ENCODE data around the gene COPG2.
"Not testable (repeated sequence)": the region's sequence is repeated elsewhere in the genome, so short reads cannot be mapped to it uniquely, and the experiment has no call there.

Gene COPG2, protein sequence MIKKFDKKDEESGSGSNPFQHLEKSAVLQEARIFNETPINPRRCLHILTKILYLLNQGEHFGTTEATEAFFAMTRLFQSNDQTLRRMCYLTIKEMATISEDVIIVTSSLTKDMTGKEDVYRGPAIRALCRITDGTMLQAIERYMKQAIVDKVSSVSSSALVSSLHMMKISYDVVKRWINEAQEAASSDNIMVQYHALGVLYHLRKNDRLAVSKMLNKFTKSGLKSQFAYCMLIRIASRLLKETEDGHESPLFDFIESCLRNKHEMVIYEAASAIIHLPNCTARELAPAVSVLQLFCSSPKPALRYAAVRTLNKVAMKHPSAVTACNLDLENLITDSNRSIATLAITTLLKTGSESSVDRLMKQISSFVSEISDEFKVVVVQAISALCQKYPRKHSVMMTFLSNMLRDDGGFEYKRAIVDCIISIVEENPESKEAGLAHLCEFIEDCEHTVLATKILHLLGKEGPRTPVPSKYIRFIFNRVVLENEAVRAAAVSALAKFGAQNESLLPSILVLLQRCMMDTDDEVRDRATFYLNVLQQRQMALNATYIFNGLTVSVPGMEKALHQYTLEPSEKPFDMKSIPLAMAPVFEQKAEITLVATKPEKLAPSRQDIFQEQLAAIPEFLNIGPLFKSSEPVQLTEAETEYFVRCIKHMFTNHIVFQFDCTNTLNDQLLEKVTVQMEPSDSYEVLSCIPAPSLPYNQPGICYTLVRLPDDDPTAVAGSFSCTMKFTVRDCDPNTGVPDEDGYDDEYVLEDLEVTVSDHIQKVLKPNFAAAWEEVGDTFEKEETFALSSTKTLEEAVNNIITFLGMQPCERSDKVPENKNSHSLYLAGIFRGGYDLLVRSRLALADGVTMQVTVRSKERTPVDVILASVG

GRCh38 chr7:130668258-130669084, at the start of gene COPG2:
Gene COPG2, minus strand, starts transcription at chr7:130668748. Its CDS starts 80 bp downstream, at chr7:130668668.
- DNase-seq = peak; percentile 83

DNA sequence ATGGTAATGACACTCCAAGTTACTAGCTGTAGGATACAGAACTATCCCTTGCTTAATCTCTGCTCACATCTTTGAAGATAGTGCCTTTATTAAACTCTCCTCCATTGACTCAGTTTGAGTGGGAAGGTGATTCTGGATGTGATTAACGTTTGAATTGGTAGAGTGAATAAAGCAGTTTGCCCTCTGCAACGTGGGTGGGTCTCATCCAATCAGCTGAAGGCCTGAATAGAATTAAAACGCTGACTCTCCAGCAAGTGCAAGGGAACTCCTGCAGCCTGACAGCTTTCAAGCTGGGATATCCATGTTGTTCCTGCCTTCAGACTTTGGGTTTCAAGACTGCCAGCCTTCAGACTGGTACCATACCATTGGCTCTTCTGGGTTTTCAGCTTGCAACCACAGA, 43.9 kb upstream of the COPG2 start:
- no peak for DNase-seq

DNA sequence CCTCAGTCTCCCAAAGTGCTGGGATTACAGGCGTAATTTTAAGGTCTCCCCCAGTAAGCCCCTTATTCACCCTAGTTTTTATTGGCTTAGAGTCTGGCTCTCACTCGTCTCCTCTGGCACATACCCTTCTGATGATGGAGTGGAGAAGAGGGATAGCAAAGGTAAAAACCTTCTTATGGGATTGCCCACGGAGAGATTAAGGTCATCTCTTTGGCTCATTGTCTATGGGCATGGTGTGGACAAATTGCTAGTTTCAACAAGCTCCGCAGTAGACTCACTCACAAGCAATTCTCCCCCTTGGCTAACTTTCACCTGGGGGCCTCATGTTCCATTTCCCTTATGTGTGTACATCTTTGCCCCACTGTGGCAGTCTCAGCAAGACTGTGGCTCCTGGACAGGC, 40.2 kb upstream of the COPG2 start:
- no peak for DNase-seq

GRCh38 chr7:130708001-130708400, 39.5 kb upstream of the COPG2 start:
- no peak for DNase-seq

DNA sequence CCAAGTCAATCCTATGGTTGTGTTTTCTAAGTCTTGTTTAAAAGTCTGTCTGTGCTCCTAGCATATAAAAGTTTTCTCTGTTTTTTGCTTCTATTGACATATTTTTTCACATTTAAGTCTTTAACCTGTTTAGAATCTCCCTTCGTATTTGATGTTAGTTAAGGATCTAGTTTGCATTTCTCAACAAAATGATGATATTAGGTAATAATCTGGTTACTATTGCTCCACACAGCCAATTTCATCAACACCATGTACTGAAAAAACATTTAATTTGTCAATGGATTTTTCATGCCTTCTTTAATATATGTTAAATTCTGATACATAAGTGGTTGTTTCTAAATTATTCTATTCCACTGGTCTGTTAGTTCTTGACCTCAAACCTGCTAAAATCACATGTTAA, 35.3 kb upstream of the COPG2 start:
- DNase-seq = no peak

DNA sequence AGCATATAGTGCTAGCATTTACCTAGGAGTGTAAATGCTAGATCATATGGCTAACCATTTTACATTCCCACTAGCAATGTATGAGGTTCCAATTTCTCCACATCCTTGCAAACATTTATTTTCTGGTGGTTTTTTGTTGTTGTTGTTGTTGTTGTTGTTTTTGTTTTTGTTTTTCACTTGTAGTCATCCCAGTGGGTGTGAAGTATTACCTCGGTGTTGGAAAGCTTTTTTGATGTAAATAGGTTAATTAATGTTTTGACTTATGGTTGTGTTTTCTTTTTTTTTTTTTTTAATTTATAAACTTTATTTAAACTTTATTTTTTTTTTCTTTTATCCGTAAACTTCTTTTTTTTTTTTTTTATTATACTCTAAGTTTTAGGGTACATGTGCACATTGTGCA, 33.1 kb upstream of the COPG2 start:
- no peak for DNase-seq

DNA sequence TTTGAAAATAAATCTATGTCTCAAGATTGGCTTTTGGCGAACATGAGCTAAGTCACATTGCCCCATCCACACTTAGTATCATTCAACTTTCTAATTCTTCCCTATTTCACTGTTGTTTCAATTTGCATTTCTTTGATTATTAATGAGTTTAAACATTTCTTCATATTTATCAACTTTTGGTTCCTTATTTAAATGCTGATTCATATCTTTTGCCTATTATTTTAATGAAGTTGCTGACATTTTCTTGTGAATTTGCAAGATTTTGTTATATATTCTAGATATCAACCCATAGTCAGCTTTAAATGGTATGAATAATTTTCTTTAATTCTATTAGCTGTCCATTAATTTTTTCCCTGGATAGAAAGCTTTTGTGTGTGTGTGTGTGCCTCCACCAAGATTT, 32.2 kb upstream of the COPG2 start:
- DNase-seq = no peak

DNA sequence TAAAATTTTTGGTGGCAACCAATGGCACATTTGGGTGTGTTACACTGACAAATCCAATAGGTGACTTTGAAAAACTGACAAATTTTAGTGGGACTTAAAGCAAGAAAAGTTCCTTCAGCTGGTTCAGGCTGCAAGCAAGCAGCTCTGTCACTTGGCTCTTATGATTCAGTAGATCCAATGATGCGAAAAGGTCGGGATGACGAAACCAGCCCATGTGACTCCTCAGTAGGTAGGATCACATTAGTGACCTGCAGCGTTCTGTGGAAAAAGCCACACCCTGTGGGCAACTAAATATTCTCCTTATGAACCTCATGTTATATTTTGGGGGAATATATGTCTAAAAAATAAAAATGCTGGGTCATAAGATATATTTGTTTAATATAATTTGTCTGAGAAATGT, 31.1 kb upstream of the COPG2 start:
- no peak for DNase-seq

DNA sequence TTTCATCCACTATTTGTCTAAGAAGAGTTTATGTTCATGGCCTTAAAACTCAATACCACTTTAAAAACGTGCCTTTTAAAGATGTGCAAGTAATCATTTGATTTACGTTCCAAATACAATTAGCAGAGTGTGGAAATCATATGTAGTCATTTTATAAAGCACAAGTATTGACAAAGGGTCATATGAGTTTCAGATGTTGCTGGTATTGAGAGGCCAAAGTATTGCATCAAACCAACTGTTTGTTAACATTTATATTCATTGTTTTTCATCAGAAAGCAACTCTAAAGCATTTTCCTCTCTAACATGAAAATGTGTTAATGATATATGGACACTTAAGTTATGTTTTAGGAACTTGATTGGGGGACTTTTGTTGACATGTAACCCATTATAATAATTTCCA, 29.3 kb upstream of the COPG2 start:
- no peak for DNase-seq

- DNase-seq = peak; percentile 31
Observed at GRCh38 chr7:130695840-130696239, 27.3 kb upstream of the COPG2 start.

GRCh38 chr7:130692396-130692795, 23.8 kb upstream of the COPG2 start:
- not testable (repeated sequence) for DNase-seq

DNA sequence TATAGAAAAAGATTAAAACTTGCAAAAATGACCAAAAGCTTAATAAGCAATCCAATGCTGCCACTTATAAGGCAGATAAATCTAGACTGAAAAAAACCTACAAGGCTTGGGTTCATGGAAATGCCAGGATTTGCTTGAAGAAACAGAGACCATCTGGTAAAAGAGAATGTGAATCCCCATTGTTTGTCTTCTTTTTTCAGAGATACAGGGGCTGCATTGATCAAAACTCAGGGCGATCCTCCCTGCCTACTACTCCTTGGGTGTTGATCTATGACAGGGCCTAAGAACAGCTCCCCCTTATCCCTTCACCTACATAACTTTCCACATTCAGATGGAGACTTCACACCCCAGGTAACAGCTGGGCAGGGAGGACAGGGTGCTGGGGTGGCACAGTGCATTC, 21.1 kb upstream of the COPG2 start:
- no peak for DNase-seq

DNA sequence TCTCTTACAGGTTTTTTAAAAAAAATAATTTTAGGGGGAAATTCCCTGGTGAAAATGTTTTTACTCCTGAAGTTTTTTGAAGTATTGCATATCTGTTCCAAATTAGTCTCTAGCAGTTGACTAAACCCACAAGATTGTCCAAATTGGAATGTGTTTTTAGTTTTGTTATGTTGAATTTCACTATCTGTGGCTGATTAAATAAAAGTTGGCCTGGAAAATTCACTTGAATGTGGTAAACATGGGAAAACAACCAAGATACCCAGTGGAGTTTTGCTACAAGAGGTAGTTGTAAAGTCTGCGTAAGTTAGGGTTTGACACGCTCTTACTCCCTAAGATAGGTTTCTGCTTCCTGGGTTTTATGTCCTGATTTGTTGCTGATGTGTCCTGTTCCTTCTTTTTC, 14.5 kb upstream of the COPG2 start:
- no peak for DNase-seq

DNA sequence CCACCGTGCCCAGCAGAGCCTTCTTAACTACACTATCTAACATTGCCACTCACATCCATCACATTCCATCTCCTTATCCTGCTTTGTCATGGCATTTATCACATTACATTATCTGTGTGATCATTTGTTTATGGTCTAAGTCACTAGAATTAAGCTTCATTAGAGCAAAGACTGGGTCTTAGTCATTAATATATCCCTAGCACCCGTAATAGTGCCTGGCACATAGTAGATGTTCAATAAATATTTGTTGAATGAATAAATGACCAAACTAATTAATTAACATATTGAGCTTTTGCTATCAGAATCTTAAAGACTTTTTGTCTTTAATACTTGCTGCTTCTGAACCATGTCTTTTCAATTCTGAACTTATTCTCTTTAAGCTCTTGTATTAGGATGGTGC, 5.9 kb upstream of the COPG2 start:
- no peak for DNase-seq

DNA sequence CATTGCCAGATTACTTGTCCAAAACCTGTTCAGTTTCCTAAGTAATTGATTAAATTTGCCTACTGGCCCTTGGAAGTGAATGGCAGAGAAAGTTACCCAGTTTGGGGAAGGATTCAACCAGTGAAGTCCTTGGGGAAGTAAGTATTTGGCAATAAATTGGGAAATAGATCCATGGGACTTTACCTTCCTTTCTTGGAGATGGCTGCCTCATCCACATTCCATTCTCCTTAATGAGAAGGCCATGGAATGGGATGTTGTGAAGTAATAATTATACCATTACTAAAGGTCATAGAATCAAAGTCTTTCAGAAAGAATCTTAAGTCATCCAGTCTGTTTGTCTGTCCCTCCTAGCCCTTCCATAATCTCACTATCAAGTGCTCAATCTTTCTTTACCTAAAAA, 4.5 kb upstream of the COPG2 start:
- DNase-seq = no peak

- no peak for DNase-seq
Observed at GRCh38 chr7:130672146-130672545, 3.6 kb upstream of the COPG2 start.

DNA sequence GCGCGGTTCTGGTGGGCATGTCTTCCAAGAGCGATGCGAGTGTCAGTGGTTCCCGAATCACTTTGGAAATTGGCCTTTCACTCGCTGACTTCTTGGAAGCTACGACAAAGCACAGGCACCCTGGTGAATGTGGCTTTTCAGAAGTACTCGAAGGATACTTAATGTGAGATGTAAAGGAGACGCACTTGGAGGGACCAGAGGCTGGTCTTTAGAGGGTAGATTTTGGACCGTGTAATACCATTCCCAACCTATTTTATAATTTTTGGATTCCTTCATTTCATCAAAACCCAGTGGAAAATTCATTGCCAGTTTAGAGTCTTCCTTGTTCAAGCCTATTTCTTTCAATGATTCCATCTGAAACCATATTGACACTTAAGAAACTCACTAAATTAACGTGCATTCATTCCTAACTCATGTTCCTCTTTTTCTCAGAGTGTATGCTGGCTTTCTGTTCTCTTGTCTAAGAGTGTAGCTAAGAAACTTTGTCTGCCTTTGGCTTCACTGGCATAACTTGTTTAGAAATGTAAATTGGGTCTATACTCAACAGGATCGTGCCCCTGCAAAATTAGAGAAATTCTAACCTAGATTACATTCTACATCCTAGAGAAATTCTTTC, 645 bp upstream of the COPG2 start:
- DNase-seq = no peak

DNA sequence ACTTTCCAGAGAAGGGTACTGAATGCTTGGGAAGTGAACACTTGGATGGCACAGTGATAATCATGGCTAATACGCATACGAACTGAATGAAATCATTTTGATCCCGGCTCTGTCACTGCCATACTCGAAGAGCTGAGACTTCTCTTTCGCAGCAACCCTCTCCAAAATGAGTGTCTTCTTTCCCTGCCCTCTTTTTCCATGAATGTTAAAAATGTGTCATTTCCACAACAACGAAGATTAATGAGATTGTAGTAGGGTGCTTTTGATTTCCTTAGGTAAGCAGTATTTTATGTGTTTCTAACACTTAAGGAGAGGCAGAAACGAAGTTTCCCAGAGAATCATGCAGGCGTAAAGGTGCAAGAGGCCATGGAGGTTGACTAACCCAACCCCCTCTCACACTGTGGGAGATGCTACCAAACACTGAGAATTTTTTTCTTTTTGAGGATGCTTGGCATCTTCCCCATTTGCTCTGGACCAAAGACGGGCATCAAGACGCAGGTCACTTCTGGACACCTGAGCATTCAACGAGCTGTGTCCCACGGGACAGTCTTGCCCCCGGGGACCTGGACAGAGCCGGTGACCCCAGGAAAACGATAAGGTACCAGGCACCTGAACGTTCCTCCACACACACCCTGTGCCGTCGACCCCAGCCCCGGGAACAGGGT, 823 bp downstream of the COPG2 start:
- peak; percentile 2 for DNase-seq

- DNase-seq = no peak
Observed at GRCh38 chr7:130662426-130662825, 6.1 kb downstream of the COPG2 start.

- DNase-seq = no peak
Observed at GRCh38 chr7:130655286-130655685, 13.3 kb downstream of the COPG2 start.

GRCh38 chr7:130654850-130655249, 13.7 kb downstream of the COPG2 start:
- no peak for DNase-seq

GRCh38 chr7:130650611-130651120, 17.9 kb downstream of the COPG2 start:
- DNase-seq = peak; percentile 52
